HepG2 (cell line): ENCODE data around the gene ATP6V0A1. TPM values are rescaled to one million over a fixed set of nuclear protein-coding genes. Genes with fewer than 3 reads are reported as not detected.

Source experiments
- ATF1 ChIP-seq: IDR thresholded peaks from 2 replicates; pipeline ENCODE4 v1.6.1; 2016; ENCODE audit warnings: mild to moderate bottlenecking, control low read depth
- CC2D1A ChIP-seq: sonication (generic); formaldehyde crosslinking; IDR thresholded peaks from 2 replicates; pipeline ENCODE4 v1.8.1; 2023; ENCODE audit warnings: mild to moderate bottlenecking, missing genetic modification reagents
- ELF1 ChIP-seq: sonication (generic); formaldehyde crosslinking; IDR thresholded peaks from 2 replicates; pipeline ENCODE4 v1.4.0; 2020; ENCODE audit warnings: missing genetic modification reagents
- HMGA1 ChIP-seq: sonication (generic); formaldehyde crosslinking; conservative IDR thresholded peaks from 2 replicates; pipeline ENCODE4 v1.4.0; 2020; ENCODE audit warnings: missing genetic modification reagents
- ISX ChIP-seq: sonication (generic); formaldehyde crosslinking; conservative IDR thresholded peaks from 2 replicates; pipeline ENCODE4 v1.5.0; 2020; ENCODE audit warnings: missing genetic modification reagents
- MAF1 ChIP-seq: sonication (generic); formaldehyde crosslinking; IDR thresholded peaks from 2 replicates; pipeline ENCODE4 v1.5.0; 2020; ENCODE audit warnings: missing genetic modification reagents, borderline replicate concordance
- MIER3 ChIP-seq: IDR thresholded peaks from 2 replicates; pipeline ENCODE4 v1.6.1; 2016; ENCODE audit warnings: missing compliant biosample characterization, borderline replicate concordance
- NFYC ChIP-seq: IDR thresholded peaks from 2 replicates; pipeline ENCODE4 v1.6.1; 2016; ENCODE audit warnings: missing genetic modification reagents, missing compliant biosample characterization
- SNRNP70 ChIP-seq: fragments of 200-400 bp; formaldehyde crosslinking; IDR thresholded peaks from 2 replicates; pipeline ENCODE4 v1.6.1; 2017; ENCODE audit warnings: mild to moderate bottlenecking, low read depth, low read length, moderate library complexity
- SRSF4 ChIP-seq: fragments of 200-400 bp; formaldehyde crosslinking; IDR thresholded peaks from one replicate; pipeline ENCODE4 v1.6.1; 2018; ENCODE audit warnings: mild to moderate bottlenecking, low read depth, low read length, moderate library complexity; ENCODE audit not compliant: poor library complexity, severe bottlenecking
- SSRP1 ChIP-seq: IDR thresholded peaks from 2 replicates; pipeline ENCODE4 v1.6.1; 2016; ENCODE audit warnings: control low read depth
- THAP11 ChIP-seq: IDR thresholded peaks from 2 replicates; pipeline ENCODE4 v1.6.1; 2016; ENCODE audit warnings: missing biosample characterization, missing genetic modification reagents
- TP53 ChIP-seq: sonication (generic); formaldehyde crosslinking; conservative IDR thresholded peaks from 2 replicates; pipeline ENCODE4 v1.4.0; 2020; ENCODE audit warnings: missing genetic modification reagents
- ZFP36L2 ChIP-seq: sonication (generic); formaldehyde crosslinking; IDR thresholded peaks from 2 replicates; pipeline ENCODE4 v1.4.0; 2020; ENCODE audit warnings: missing genetic modification reagents
- ZFP41 ChIP-seq: sonication (generic); formaldehyde crosslinking; IDR thresholded peaks from 2 replicates; pipeline ENCODE4 v1.4.0; 2020; ENCODE audit warnings: mild to moderate bottlenecking, missing genetic modification reagents, borderline replicate concordance
- ZNF382 ChIP-seq: sonication (generic); formaldehyde crosslinking; IDR thresholded peaks from 2 replicates; pipeline ENCODE4 v1.5.0; 2020; ENCODE audit warnings: missing genetic modification reagents, mild to moderate bottlenecking, borderline replicate concordance
- polyA plus RNA-seq, 8 experiments: library from polyadenylated mRNA; depleted of rRNA in 3 of 8; stranded (reverse) in 7 of 8; unstranded in 1 of 8; fragments of >200 nt; fragmentation: Illumina TruSeq in 4 of 8; extraction: Trizol in 4 of 8; gene quantifications; 2 replicates each; pipeline versions ENCODE4 v1.2.1 to v1.2.3, GENCODE V29; 2011 to 2016; ENCODE audit warnings: low read depth in 4 of 8, missing spikeins in 1 of 8, mixed read lengths in 1 of 8; ENCODE audit not compliant: insufficient read depth in 1 of 8
- total RNA-seq, 5 experiments: library from RNA; depleted of rRNA; stranded (reverse); fragments of >200 nt; fragmentation: Illumina TruSeq; extraction: Trizol; gene quantifications; 2 replicates each; pipeline ENCODE4 v1.2.3, GENCODE V29; 2016; ENCODE audit warnings: low read depth in 1 of 5
- TF ChIP-seq, protein P1 (sequence below): sonication (generic); formaldehyde crosslinking; IDR thresholded peaks from 2 replicates; pipeline ENCODE4 v1.5.1; 2020; ENCODE audit warnings: missing genetic modification reagents, mild to moderate bottlenecking, borderline replicate concordance
- TF ChIP-seq, protein P2 (sequence below): sonication (generic); formaldehyde crosslinking; IDR thresholded peaks from 2 replicates; pipeline ENCODE4; 2020; ENCODE audit warnings: missing genetic modification reagents, mild to moderate bottlenecking, borderline replicate concordance
- TF ChIP-seq, protein P3 (sequence below): sonication (generic); formaldehyde crosslinking; IDR thresholded peaks from 2 replicates; pipeline ENCODE4 v1.4.0; 2020; ENCODE audit warnings: missing genetic modification reagents
- TF ChIP-seq, protein P4 (sequence below): sonication (generic); formaldehyde crosslinking; conservative IDR thresholded peaks from 2 replicates; pipeline ENCODE4 v1.8.0; 2022; ENCODE audit warnings: mild to moderate bottlenecking, moderate library complexity, missing genetic modification reagents
- TF ChIP-seq, protein P5 (sequence below): sonication (generic); formaldehyde crosslinking; IDR thresholded peaks from 2 replicates; pipeline ENCODE4 v1.8.1; 2023; ENCODE audit warnings: mild to moderate bottlenecking, missing genetic modification reagents, borderline replicate concordance
- TF ChIP-seq, protein P6 (sequence below): sonication (generic); formaldehyde crosslinking; IDR thresholded peaks from 2 replicates; pipeline ENCODE4 v1.5.0; 2020; ENCODE audit warnings: missing genetic modification reagents

ATP6V0A1 gene
- total and polyA plus RNA-seq, 2 of the 13 experiments (the other 11 are each of a cell fraction or from before 2014, with no cell fraction given) = 27.9 to 54.1 TPM

DNA sequence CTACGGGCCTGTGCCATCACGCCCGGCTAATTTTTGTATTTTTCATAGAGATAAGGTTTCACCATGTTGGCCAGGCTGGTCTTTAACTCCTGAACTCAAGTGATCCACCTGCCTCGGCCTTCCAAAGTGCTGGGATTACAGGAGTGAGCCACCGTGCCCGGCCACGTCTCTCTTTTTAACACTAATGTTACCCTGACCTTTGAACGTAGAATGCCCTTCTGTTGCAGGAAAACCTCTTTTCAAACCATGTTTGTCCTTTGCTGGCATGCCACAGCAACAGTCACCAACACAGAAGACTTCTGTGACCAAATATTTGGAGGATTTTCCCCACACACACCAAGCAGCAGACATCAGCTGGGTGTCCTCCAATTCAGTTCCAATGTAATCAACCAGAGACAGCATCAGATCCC is 86.2 kb downstream of the ATP6V0A1 start (continued):
- TF ChIP-seq, protein P1, sequence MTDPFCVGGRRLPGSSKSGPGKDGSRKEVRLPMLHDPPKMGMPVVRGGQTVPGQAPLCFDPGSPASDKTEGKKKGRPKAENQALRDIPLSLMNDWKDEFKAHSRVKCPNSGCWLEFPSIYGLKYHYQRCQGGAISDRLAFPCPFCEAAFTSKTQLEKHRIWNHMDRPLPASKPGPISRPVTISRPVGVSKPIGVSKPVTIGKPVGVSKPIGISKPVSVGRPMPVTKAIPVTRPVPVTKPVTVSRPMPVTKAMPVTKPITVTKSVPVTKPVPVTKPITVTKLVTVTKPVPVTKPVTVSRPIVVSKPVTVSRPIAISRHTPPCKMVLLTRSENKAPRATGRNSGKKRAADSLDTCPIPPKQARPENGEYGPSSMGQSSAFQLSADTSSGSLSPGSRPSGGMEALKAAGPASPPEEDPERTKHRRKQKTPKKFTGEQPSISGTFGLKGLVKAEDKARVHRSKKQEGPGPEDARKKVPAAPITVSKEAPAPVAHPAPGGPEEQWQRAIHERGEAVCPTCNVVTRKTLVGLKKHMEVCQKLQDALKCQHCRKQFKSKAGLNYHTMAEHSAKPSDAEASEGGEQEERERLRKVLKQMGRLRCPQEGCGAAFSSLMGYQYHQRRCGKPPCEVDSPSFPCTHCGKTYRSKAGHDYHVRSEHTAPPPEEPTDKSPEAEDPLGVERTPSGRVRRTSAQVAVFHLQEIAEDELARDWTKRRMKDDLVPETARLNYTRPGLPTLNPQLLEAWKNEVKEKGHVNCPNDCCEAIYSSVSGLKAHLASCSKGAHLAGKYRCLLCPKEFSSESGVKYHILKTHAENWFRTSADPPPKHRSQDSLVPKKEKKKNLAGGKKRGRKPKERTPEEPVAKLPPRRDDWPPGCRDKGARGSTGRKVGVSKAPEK (CRISPR knock-in tag) = no peak
- TF ChIP-seq, protein P2, sequence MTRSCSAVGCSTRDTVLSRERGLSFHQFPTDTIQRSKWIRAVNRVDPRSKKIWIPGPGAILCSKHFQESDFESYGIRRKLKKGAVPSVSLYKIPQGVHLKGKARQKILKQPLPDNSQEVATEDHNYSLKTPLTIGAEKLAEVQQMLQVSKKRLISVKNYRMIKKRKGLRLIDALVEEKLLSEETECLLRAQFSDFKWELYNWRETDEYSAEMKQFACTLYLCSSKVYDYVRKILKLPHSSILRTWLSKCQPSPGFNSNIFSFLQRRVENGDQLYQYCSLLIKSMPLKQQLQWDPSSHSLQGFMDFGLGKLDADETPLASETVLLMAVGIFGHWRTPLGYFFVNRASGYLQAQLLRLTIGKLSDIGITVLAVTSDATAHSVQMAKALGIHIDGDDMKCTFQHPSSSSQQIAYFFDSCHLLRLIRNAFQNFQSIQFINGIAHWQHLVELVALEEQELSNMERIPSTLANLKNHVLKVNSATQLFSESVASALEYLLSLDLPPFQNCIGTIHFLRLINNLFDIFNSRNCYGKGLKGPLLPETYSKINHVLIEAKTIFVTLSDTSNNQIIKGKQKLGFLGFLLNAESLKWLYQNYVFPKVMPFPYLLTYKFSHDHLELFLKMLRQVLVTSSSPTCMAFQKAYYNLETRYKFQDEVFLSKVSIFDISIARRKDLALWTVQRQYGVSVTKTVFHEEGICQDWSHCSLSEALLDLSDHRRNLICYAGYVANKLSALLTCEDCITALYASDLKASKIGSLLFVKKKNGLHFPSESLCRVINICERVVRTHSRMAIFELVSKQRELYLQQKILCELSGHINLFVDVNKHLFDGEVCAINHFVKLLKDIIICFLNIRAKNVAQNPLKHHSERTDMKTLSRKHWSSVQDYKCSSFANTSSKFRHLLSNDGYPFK = no peak
- TF ChIP-seq THAP11 (CRISPR knock-in tag) (no peak), MIER3 (no peak), CC2D1A (CRISPR knock-in tag) (no peak), MAF1 (CRISPR knock-in tag) (no peak), NFYC (no peak), SSRP1 (CRISPR knock-in tag) (no peak), ZNF382 (CRISPR knock-in tag) (no peak), ELF1 (CRISPR knock-in tag) (no peak), ATF1 (CRISPR knock-in tag) (no peak), ISX (CRISPR knock-in tag) (no peak), SNRNP70 (no peak), TP53 (CRISPR knock-in tag) (no peak), SRSF4 (no peak), HMGA1 (CRISPR knock-in tag) (no peak), ZFP36L2 (CRISPR knock-in tag) (no peak), ZFP41 (CRISPR knock-in tag) (no peak)
- TF ChIP-seq, protein P3, sequence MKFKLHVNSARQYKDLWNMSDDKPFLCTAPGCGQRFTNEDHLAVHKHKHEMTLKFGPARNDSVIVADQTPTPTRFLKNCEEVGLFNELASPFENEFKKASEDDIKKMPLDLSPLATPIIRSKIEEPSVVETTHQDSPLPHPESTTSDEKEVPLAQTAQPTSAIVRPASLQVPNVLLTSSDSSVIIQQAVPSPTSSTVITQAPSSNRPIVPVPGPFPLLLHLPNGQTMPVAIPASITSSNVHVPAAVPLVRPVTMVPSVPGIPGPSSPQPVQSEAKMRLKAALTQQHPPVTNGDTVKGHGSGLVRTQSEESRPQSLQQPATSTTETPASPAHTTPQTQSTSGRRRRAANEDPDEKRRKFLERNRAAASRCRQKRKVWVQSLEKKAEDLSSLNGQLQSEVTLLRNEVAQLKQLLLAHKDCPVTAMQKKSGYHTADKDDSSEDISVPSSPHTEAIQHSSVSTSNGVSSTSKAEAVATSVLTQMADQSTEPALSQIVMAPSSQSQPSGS = peak; percentile 32; the same call in 1 of the 2 replicates
- TF ChIP-seq, protein P4, sequence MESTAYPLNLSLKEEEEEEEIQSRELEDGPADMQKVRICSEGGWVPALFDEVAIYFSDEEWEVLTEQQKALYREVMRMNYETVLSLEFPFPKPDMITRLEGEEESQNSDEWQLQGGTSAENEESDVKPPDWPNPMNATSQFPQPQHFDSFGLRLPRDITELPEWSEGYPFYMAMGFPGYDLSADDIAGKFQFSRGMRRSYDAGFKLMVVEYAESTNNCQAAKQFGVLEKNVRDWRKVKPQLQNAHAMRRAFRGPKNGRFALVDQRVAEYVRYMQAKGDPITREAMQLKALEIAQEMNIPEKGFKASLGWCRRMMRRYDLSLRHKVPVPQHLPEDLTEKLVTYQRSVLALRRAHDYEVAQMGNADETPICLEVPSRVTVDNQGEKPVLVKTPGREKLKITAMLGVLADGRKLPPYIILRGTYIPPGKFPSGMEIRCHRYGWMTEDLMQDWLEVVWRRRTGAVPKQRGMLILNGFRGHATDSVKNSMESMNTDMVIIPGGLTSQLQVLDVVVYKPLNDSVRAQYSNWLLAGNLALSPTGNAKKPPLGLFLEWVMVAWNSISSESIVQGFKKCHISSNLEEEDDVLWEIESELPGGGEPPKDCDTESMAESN (CRISPR knock-in tag) = no peak
- TF ChIP-seq, protein P5, sequence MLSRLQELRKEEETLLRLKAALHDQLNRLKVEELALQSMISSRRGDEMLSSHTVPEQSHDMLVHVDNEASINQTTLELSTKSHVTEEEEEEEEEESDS (CRISPR knock-in tag) = no peak
- TF ChIP-seq, protein P6, sequence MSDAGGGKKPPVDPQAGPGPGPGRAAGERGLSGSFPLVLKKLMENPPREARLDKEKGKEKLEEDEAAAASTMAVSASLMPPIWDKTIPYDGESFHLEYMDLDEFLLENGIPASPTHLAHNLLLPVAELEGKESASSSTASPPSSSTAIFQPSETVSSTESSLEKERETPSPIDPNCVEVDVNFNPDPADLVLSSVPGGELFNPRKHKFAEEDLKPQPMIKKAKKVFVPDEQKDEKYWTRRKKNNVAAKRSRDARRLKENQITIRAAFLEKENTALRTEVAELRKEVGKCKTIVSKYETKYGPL (CRISPR knock-in tag) = no peak
